Activated CD8-positive, alpha-beta T cell treated with anti-CD3 and anti-CD28 coated beads for 36 hours (primary cell): ENCODE data around the gene WAPL. TPM values are rescaled to one million over a fixed set of nuclear protein-coding genes. Genes with fewer than 3 reads are reported as not detected.

Source experiments
- ATAC-seq: fragments of 200-7000 bp; cut with Tn5 transposase; one replicate; pipeline ENCODE4 v1.10.0; 2021; ENCODE audit warnings: mild to moderate bottlenecking, moderate library complexity
- CTCF ChIA-PET: fragments of 350-600 bp; sonication (Branson Sonifier 250); formaldehyde crosslinking; loops from one replicate; lab custom pipeline; 2021; ENCODE audit warnings: antibody characterized with exemption; lab: Charles Lee
- POLR2A ChIA-PET: fragments of 350-600 bp; sonication (Branson Sonifier 250); formaldehyde crosslinking; loops from one replicate; lab custom pipeline; 2021; ENCODE audit warnings: antibody characterized with exemption; lab: Charles Lee
- DNase-seq: peaks from one replicate; pipeline ENCODE4 v3.0.0-alpha.2; 2020
- H3K27ac Mint-ChIP-seq: one replicate; pipeline ENCODE4 v1.8.0; 2021; ENCODE audit warnings: mild to moderate bottlenecking, mixed read lengths
- H3K27me3 Mint-ChIP-seq: one replicate; pipeline ENCODE4 v1.8.0; 2021; ENCODE audit warnings: mixed read lengths
- H3K36me3 Mint-ChIP-seq: one replicate; pipeline ENCODE4 v1.8.0; 2021; ENCODE audit warnings: low read depth, mixed read lengths
- H3K4me1 Mint-ChIP-seq: one replicate; pipeline ENCODE4 v1.8.0; 2021; ENCODE audit warnings: low read depth, mixed read lengths
- H3K4me3 Mint-ChIP-seq: one replicate; pipeline ENCODE4 v1.8.0; 2021; ENCODE audit warnings: mild to moderate bottlenecking, moderate library complexity, mixed read lengths
- H3K9me3 Mint-ChIP-seq: one replicate; pipeline ENCODE4 v1.8.0; 2021; ENCODE audit warnings: mixed read lengths
- intact Hi-C: fragments of 100-400 bp; cut with micrococcal nuclease; formaldehyde crosslinking; loops from one replicate; pipeline ENCODE4 v1.10.0; 2022
- total RNA-seq, 2 experiments: library from RNA; stranded (reverse); gene quantifications; one replicate each; pipeline ENCODE4 v1.2.3, GENCODE V29; 2021
- TF ChIP-seq, protein P1 (sequence below): fragments of 200-600 bp; IDR thresholded peaks from one replicate; pipeline ENCODE4 v1.8.0; 2022; ENCODE audit warnings: antibody characterized with exemption, mild to moderate bottlenecking

Gene WAPL
- total RNA-seq, 2 experiments from 2014 or later, result 40.9 to 42.0 TPM

DNA sequence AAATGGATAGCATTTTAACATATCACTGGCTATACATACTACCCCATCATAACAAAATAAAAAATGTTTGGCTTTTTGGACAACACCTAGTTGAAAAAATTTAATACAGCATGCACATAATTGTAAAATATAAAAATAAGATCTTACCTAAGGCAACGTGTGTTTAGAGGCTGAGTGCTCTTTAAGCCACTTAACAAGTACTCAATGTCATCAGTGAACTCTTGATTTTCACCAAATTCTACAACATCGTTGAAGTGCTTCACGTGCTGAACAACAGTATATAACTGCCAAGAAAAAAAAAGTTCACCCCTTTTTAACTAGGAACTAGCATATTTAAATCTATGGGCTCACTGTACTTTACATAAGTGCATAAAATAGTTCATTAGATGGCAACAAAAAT is 49.5 kb downstream of the WAPL start:
- DNase-seq (no peak), ATAC-seq (no peak)
- intact Hi-C loops, result no loop called here
- no peak overlapping the region for H3K4me3 Mint-ChIP-seq
- ChIA-PET CTCF (interaction anchor here (1.4 to 1.6 kb wide), 2 partner anchors 9 to 12 kb away, joined by 3 read pairs; no protein-coding TSS in a partner anchor), POLR2A (no interaction called here)
- no peaks in the 10 kb centered on the region for H3K27me3 Mint-ChIP-seq
- H3K4me1 Mint-ChIP-seq, result peaks cover 4% of the 10 kb centered on the region
- H3K36me3 Mint-ChIP-seq, result peaks cover 23% of the 10 kb centered on the region
- no peak overlapping the region for H3K27ac Mint-ChIP-seq
- TF ChIP-seq, protein P1, sequence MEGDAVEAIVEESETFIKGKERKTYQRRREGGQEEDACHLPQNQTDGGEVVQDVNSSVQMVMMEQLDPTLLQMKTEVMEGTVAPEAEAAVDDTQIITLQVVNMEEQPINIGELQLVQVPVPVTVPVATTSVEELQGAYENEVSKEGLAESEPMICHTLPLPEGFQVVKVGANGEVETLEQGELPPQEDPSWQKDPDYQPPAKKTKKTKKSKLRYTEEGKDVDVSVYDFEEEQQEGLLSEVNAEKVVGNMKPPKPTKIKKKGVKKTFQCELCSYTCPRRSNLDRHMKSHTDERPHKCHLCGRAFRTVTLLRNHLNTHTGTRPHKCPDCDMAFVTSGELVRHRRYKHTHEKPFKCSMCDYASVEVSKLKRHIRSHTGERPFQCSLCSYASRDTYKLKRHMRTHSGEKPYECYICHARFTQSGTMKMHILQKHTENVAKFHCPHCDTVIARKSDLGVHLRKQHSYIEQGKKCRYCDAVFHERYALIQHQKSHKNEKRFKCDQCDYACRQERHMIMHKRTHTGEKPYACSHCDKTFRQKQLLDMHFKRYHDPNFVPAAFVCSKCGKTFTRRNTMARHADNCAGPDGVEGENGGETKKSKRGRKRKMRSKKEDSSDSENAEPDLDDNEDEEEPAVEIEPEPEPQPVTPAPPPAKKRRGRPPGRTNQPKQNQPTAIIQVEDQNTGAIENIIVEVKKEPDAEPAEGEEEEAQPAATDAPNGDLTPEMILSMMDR, result no peak
- H3K9me3 Mint-ChIP-seq, result no peaks in the 10 kb centered on the region

DNA sequence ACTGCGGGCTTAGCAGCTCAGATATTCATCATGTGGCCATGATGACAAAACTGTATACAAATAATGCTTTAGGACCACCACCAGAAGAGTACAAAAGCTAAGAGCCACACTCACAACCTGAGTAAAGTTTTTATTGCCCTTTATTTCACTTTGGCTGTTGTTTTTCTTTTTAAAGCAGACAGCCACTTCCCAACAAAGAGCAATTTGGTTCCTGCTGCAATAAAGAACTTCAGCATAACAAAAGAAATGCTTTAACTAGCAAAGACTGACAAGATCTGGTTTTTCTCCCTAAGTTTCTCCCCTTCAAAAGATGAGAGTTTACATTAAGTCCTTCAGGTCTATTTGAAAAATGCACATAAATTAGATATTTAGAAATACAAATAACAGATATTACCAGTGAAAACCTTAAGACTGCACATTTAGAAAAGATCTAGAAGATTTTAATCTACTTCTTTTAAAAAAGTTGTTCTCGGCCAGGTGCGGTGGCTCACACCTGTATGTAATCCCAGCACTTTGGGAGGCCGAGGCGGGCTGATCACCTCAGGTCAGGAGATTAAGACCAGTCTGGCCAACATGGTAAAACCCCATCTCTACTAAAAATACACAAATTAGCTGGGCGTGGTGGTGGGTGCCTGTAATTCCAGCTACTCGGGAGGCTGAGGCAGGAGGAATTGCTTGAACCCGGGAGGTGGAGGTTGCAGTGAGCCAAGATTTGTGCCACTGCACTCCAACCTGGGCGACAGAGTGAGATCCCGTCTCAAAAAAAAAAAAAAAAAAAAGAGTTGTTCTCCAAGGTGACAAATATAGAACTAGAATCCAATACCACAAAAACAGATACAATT is 59.4 kb downstream of the WAPL start:
- ATAC-seq (no peak), DNase-seq (no peak)
- ChIA-PET POLR2A (no interaction called here), CTCF (interaction anchor here (0.6 to 2.3 kb wide), 2 partner anchors 62 to 113 kb away, joined by 3 to 8 read pairs; no protein-coding TSS in a partner anchor)
- H3K36me3 Mint-ChIP-seq, result peaks cover 30% of the 10 kb centered on the region
- H3K9me3 Mint-ChIP-seq, result no peaks in the 10 kb centered on the region
- no peaks in the 10 kb centered on the region for H3K27me3 Mint-ChIP-seq
- H3K4me1 Mint-ChIP-seq, result no peaks in the 10 kb centered on the region
- H3K4me3 Mint-ChIP-seq, result no peak overlapping the region
- H3K27ac Mint-ChIP-seq, result peak overlapping the region; percentile 55
- intact Hi-C loops, result no loop called here
- TF ChIP-seq, protein P1, result no peak

DNA sequence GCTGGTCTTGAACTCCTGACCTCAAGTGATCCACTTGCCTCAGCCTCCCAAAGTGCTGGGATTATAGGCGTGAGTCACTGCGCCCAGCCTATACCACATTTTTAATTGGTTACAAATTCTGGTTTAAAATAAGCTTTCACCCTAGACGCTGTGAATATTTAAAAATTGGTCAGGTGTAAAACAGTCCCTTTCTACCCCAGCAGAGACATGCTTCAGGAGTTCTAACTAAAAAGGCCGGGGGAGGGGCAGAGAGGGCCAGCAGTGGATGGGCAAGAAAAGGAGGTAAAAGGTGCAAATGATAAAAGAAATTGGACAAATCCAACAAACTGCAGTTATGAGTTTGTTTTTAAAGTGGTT is 70.0 kb downstream of the WAPL start:
- H3K27ac Mint-ChIP-seq, result no peak overlapping the region
- H3K36me3 Mint-ChIP-seq, result peaks cover 63% of the 10 kb centered on the region
- intact Hi-C loops, result no loop called here
- H3K4me1 Mint-ChIP-seq, result peaks cover 27% of the 10 kb centered on the region
- ChIA-PET POLR2A (no interaction called here), CTCF (no interaction called here)
- H3K27me3 Mint-ChIP-seq, result no peaks in the 10 kb centered on the region
- DNase-seq (no peak), ATAC-seq (no peak)
- no peaks in the 10 kb centered on the region for H3K9me3 Mint-ChIP-seq
- no peak overlapping the region for H3K4me3 Mint-ChIP-seq
- TF ChIP-seq, protein P1, result no peak

DNA sequence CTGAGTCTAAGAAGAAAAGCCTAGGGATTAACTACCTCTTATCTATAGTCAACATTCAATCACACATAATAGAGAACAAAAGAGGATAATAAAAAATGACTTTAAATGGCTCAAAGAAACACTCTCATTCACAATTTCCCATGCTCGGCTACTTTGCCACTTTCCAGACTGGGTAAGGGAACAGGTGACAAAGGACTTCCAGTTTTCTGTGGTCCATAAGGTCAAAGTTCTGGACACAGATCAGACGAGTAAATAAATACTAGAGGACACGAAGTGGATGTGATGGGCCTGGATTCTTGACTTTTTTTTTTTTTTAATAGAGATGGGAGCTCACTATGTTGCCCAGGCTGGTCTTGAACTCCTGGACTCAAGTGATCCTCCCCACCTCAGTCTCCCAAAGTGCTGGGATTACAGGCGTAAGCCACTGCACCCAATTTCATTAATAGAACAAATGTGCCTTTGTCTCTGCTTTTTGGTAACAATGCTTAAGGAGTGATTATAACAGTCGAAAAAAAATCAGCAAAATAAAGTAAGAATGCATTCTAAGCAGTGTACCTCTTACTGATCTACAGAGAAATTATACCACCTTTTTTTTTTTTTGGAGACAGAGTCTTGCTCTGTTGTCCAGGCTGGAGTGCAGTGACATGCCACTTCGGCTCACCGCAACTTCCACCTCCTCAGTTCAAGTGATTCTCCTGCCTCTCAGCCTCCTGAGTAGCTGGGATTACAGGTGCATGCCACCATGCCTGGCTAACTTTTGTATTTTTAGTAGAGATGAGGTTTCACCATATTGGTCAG is 70.6 kb downstream of the WAPL start:
- TF ChIP-seq, protein P1, result no peak
- Mint-ChIP-seq H3K9me3 (no peaks in the 10 kb centered on the region), H3K36me3 (peaks cover 62% of the 10 kb centered on the region), H3K27ac (no peak overlapping the region), H3K4me1 (peaks cover 30% of the 10 kb centered on the region), H3K4me3 (no peak overlapping the region), H3K27me3 (no peaks in the 10 kb centered on the region)
- no peak for DNase-seq
- ATAC-seq, result no peak
- intact Hi-C loops, result no loop called here
- ChIA-PET CTCF (no interaction called here), POLR2A (no interaction called here)
